PFSK-1 (cell line): ENCODE measurements around the gene TGM2.
A peak's percentile ranks its signal among the peaks of the same experiment; 100 is the strongest.

Source experiments
- FOXP2 ChIP-seq: optimal IDR thresholded peaks from 2 replicates; pipeline ENCODE3; 2011; ENCODE audit warnings: borderline replicate concordance, control low read depth, inconsistent platforms; ENCODE audit not compliant: insufficient read depth; ENCODE audit errors: extremely low read length, extremely low read depth
- POLR2AphosphoS5 ChIP-seq: IDR thresholded peaks from 2 replicates; pipeline ENCODE4 v1.6.1; 2012; ENCODE audit warnings: low read depth, mild to moderate bottlenecking, control low read depth, low read length, moderate library complexity
- SIN3A ChIP-seq: IDR thresholded peaks from 2 replicates; pipeline ENCODE4 v1.6.1; 2012; ENCODE audit warnings: mild to moderate bottlenecking, low read length, moderate library complexity, borderline replicate concordance; ENCODE audit not compliant: insufficient read depth
- TAF1 ChIP-seq: IDR thresholded peaks from 2 replicates; pipeline ENCODE4 v1.6.1; 2012; ENCODE audit warnings: low read length, control low read depth, borderline replicate concordance; ENCODE audit not compliant: insufficient read depth
- TF ChIP-seq, protein P1 (sequence below), 2 experiments: IDR thresholded peaks; 2 replicates each; pipeline versions ENCODE4 v1.6.1 to v1.8.0; 2011 to 2012; ENCODE audit warnings: low read depth in 2 of 2, low read length in 2 of 2, control low read depth in 1 of 2, inconsistent platforms in 1 of 2, mild to moderate bottlenecking in 1 of 2, moderate library complexity in 1 of 2; ENCODE audit not compliant: insufficient read depth in 1 of 2

TGM2 gene

DNA sequence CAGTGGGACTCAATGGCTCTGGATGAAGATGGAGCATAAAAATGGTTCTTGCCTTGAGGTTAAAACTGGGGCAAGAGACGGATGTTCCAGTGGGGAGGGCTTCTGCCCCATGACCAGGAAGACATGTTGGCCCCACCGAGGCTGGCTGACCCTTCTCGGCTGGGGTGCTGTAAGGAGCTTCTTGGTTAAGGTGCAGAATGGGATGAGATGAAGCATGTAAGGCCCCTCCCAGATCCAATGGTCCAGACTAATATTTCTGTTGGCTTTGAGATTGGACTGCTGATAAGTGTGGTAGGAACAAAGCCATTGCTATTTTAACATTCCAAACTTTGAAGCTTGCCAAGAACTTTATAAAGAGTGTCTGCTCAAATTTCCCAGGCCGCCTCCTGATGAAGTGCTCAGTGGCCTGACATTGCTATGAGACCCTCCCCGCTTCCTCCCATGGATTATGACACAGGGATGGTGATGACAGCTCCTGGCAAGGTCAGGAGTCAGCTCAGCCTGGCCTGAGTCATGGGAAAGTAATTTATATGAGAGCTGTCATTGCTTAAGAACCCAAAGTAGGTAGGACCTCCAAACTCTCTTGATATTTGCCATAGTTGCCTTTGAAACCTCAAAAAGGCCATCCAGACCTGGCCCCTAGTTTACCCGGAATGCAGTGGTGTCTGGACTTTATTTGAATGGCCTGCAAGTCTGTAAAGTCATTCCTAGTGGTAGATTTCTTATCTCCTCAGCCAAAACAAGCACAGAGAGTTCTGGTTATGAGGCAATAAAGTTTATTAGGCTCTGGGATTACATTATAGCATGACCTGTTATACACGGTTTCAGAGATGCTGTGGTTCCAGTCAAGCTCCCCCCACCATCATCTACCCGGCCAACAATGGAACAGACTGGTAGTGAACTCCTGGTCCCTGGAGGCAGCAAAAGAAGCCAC lies 55.2 kb downstream of the TGM2 start:
- TF ChIP-seq SIN3A: peak; percentile 70; the same call in 1 of the 2 replicates
- no peak for TF ChIP-seq TAF1
- TF ChIP-seq, protein P1, sequence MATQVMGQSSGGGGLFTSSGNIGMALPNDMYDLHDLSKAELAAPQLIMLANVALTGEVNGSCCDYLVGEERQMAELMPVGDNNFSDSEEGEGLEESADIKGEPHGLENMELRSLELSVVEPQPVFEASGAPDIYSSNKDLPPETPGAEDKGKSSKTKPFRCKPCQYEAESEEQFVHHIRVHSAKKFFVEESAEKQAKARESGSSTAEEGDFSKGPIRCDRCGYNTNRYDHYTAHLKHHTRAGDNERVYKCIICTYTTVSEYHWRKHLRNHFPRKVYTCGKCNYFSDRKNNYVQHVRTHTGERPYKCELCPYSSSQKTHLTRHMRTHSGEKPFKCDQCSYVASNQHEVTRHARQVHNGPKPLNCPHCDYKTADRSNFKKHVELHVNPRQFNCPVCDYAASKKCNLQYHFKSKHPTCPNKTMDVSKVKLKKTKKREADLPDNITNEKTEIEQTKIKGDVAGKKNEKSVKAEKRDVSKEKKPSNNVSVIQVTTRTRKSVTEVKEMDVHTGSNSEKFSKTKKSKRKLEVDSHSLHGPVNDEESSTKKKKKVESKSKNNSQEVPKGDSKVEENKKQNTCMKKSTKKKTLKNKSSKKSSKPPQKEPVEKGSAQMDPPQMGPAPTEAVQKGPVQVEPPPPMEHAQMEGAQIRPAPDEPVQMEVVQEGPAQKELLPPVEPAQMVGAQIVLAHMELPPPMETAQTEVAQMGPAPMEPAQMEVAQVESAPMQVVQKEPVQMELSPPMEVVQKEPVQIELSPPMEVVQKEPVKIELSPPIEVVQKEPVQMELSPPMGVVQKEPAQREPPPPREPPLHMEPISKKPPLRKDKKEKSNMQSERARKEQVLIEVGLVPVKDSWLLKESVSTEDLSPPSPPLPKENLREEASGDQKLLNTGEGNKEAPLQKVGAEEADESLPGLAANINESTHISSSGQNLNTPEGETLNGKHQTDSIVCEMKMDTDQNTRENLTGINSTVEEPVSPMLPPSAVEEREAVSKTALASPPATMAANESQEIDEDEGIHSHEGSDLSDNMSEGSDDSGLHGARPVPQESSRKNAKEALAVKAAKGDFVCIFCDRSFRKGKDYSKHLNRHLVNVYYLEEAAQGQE (IDR thresholded peaks at IDR 0.05; ENCODE audit: insufficient read depth in 1 of 2, low read depth in 2 of 2, low read length in 2 of 2): peak in 1 of 2 experiments; percentile 65; a peak in 1 of 4 replicates
- peak; percentile 84 for TF ChIP-seq FOXP2
- peak; percentile 20; the same call in 1 of the 2 replicates for TF ChIP-seq POLR2AphosphoS5

DNA sequence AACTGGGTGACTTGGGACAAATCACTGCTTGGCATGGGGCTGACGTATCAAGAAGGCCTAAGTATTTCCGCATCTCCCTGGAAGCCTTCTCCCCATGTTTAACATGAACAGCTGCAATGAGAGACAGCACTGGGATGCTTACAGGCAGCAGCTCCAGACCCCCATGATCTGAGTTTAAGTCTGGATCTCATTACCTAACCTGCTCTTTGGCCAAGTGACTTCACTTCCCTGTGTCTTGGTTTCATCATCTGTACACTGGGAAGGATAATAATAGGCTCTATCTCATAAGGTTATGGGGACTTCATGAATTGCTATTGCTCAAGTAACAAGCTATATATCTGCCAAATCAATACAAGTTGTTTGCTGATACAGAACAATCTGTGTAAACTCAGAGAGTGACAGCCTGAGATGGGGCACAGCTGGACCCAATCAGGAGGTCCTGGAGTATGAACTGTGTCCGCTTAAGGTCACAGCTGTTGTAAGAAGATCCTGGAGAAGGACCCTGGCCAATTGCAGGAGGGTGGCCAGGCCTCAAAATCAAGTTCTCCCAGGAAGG lies 56.0 kb downstream of the TGM2 start:
- TF ChIP-seq, protein P1 (IDR thresholded peaks at IDR 0.05; ENCODE audit: insufficient read depth in 1 of 2, low read depth in 2 of 2, low read length in 2 of 2): no peak
- TF ChIP-seq FOXP2: peak; percentile 42

DNA sequence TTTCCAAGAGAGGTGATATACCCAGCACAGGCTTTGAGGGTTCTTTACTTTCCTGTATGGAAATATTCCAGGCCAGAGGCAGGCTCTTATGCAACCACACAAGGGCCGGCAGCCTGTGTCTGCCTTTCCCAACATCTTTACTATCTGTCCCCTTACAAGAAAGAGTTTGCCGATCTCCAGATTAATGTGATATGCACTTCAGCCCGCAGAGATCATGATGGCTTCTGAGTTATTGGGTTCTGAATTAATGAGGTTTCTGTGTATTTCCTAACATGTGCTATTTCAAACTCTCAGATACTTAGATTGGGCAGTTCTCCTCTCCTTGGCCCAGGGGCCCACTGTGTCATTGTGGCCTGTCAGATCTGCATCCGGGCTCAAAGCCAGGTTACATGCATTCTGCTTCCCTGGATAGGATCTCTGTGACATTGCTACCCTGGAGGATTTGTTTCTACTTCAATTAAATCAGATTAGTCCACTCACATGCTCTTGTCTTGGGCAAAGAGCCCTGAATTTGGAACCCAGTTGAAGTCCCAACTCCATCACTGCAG lies 56.6 kb downstream of the TGM2 start:
- TF ChIP-seq SIN3A: 0 out of 2 replicates have a peak, but pooled peaks have one; percentile 57
- TF ChIP-seq TAF1: no peak

DNA sequence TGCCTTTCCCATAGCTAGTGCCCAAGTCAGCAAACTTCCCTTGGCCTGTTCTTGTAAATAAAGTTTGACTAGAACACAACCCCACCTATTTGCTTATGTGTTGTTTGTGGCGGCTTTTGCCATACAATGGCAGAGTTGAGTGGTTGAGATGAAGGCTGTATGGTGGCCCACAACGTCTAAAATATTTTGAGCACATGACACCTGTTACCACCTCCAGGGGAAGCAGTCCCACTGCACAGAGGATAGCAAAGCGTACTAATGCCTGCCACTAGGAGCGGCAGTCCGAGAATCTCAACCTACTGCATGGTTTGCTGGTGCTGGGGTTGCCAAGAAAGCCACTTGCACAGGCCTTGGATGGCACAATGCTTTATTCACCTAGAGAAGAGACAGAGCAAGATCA lies 58.6 kb downstream of the TGM2 start:
- TF ChIP-seq, protein P1 (IDR thresholded peaks at IDR 0.05; ENCODE audit: insufficient read depth in 1 of 2, low read depth in 2 of 2, low read length in 2 of 2): no peak
- no peak for TF ChIP-seq SIN3A
- TF ChIP-seq TAF1: no peak

DNA sequence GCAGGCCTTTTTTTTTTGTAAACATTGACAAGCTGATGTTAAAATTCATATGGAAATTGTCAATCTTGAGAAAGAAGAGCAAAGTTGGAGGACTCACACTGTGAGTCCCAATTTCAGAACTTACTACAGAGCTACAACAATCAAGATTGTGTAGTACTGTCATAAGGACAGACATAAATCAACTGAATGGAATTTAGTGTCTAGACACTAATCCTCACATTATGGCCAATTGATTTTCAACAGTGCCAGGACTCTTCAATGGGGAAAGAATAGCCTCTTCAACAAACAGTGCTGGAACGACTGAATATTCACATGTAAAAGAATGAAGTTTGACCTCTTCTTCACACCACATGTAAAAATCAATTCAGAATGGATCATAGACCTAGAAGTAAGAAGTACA lies 60.8 kb downstream of the TGM2 start:
- TF ChIP-seq, protein P1 (IDR thresholded peaks at IDR 0.05; ENCODE audit: insufficient read depth in 1 of 2, low read depth in 2 of 2, low read length in 2 of 2): no peak
- TF ChIP-seq FOXP2 (no peak), POLR2AphosphoS5 (no peak), SIN3A (no peak), TAF1 (no peak)
